Measurements from ENCODE around the gene SAG.

GRCh38 chr2:233395687-233396086 lies 88.1 kb downstream of the SAG start:
- TF ChIP-seq CTCF (IDR thresholded peaks at IDR 0.05) (no peak), ZFX (IDR thresholded peaks at IDR 0.05; ENCODE audit: borderline replicate concordance) (no peak)

All from 22Rv1 (cell line).